Upper lobe of left lung (tissue), 6 donors: Measurements from ENCODE around the gene CA5A. TPM values are rescaled to one million over a fixed set of nuclear protein-coding genes. Genes with fewer than 3 reads are reported as not detected.

Experiments used
- ATAC-seq, 2 donors: fragments of 200-7000 bp; cut with Tn5 transposase; one replicate each; pipeline ENCODE4 v1.9.1; 2022; ENCODE audit warnings: mild to moderate bottlenecking in 2 of 2, moderate library complexity in 2 of 2; ENCODE audit not compliant: low FRiP score in 2 of 2
- DNase-seq, 2 donors: peaks; one replicate each; pipeline ENCODE4 v3.0.0-alpha.2; 2019 to 2020
- H3K27ac ChIP-seq, 4 donors: fragments of 200-600 bp; sonication (generic); one replicate each; pipeline ENCODE4 v1.5.1; 2016 to 2019
- H3K27me3 ChIP-seq, 4 donors: fragments of 200-600 bp; sonication (generic); one replicate each; pipeline ENCODE4 v1.5.1; 2017 to 2019
- H3K36me3 ChIP-seq, 4 donors: fragments of 200-600 bp; sonication (generic); one replicate each; pipeline ENCODE4 v1.5.1; 2016 to 2019
- H3K4me1 ChIP-seq, 4 donors: fragments of 200-600 bp; sonication (generic); one replicate each; pipeline ENCODE4 v1.5.1; 2018 to 2019
- H3K4me3 ChIP-seq, 4 donors: fragments of 200-600 bp; sonication (generic); one replicate each; pipeline ENCODE4 v1.5.1; 2017 to 2019; ENCODE audit warnings: mild to moderate bottlenecking in 2 of 4, moderate library complexity in 1 of 4
- H3K9me3 ChIP-seq, 4 donors: fragments of 200-600 bp; sonication (generic); one replicate each; pipeline ENCODE4 v1.5.1; 2018 to 2019
- EP300 ChIP-seq, 4 donors: sonication (generic); formaldehyde crosslinking; IDR thresholded peaks; one replicate each; pipeline ENCODE4 v1.5.1; 2017; ENCODE audit warnings: antibody characterized with exemption in 4 of 4, control low read depth in 2 of 4
- POLR2A ChIP-seq, 4 donors: fragments of 450-650 bp; IDR thresholded peaks; one replicate each; pipeline ENCODE4 v1.5.1; 2016 to 2017; ENCODE audit warnings: antibody characterized with exemption in 4 of 4, mild to moderate bottlenecking in 2 of 4
- POLR2AphosphoS5 ChIP-seq, 2 donors: sonication (generic); formaldehyde crosslinking; IDR thresholded peaks; one replicate each; pipeline ENCODE4 v1.5.1; 2017; ENCODE audit warnings: antibody characterized with exemption in 2 of 2
- WGBS, 2 donors: methylation state at CpG; one replicate each; pipeline ENCODE4 v1.1.5; 2017 to 2018; 5-methylcytosine and 5-hydroxymethylcytosine counted together
- total RNA-seq, 6 donors: library from RNA; depleted of rRNA in 4 of 6; stranded (reverse); fragments of >200 nt in 4 of 6; gene quantifications; one replicate each; pipeline versions ENCODE4 v1.1.0 to v1.2.1, GENCODE V29; 2016 to 2021
- TF ChIP-seq, protein P1 (sequence below), 6 experiments: fragments of 450-650 bp in 4 of 6; fragments of 200-600 bp in 2 of 6; sonication (generic) in 2 of 6; IDR thresholded peaks; one replicate each; pipeline ENCODE4 v1.5.1; 2016 to 2019; ENCODE audit warnings: antibody characterized with exemption in 6 of 6
- donor health status: DM: no; HTN: no; CAD: no; lungs with moderate emphysema.
- donor health status: DM: no; HTN: yes; CAD: no; lungs with severe emphysema.

The CA5A gene
- total RNA-seq, 6 donors from 2014 or later = under 0.01 to 0.20 (median 0.11) TPM; not detected in 3

DNA sequence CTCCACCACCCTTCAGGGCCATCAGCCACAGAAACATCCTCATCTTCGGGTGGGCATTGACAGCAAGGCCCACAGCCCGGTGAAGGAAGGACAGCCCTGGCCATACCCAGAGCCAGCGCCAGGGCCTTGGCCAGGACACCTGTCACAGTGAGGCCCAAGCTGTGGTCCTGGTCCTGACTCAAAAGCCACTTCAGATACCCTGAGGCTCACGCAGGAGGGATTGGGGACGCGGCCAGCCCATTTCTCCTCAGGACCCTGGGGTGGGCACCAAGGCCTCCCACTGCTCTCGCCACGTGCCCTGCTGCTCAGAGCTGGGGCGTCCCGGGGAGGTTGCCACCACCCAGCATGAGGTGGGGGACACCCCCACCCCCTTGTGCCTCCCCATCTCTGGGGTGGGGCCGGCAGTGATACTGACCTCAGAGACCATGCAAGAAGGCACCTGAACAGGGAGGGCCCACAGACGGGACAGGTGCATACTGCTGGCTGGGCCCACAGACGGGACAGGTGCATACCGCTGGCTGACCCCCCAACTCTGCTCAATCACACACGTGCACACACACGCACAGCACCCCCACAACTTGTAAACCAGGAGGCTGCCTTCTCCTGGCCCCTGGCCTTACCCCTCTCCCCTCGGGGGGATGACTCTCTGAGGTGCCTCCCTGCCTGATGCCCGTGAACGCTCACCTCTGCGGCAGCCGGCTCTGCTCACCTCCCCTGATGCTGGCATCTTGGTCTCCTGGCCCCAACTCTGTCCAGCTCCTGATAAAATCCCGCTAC, 81.2 kb downstream of the CA5A start:
- Histone ChIP-seq H3K27me3 (no peaks in the 10 kb centered on the region), H3K27ac (peak overlapping the region; percentile 78 to 91 (median 82)), H3K36me3 (peaks cover 0 to 8% (median 0%) of the 10 kb centered on the region in 4 donors), H3K4me1 (peaks cover 22 to 46% (median 36%) of the 10 kb centered on the region in 4 donors), H3K4me3 (no peak overlapping the region), H3K9me3 (no peaks in the 10 kb centered on the region)
- peak in 1 of 2 donors; percentile 49 for DNase-seq
- 80 to 91% methylated on average over 11 to 16 of the region's 22 CpGs for WGBS, 2 donors
- TF ChIP-seq POLR2A (IDR thresholded peaks at IDR 0.05) (no peak), EP300 (IDR thresholded peaks at IDR 0.05) (no peak), POLR2AphosphoS5 (IDR thresholded peaks at IDR 0.05) (no peak)
- TF ChIP-seq, protein P1, sequence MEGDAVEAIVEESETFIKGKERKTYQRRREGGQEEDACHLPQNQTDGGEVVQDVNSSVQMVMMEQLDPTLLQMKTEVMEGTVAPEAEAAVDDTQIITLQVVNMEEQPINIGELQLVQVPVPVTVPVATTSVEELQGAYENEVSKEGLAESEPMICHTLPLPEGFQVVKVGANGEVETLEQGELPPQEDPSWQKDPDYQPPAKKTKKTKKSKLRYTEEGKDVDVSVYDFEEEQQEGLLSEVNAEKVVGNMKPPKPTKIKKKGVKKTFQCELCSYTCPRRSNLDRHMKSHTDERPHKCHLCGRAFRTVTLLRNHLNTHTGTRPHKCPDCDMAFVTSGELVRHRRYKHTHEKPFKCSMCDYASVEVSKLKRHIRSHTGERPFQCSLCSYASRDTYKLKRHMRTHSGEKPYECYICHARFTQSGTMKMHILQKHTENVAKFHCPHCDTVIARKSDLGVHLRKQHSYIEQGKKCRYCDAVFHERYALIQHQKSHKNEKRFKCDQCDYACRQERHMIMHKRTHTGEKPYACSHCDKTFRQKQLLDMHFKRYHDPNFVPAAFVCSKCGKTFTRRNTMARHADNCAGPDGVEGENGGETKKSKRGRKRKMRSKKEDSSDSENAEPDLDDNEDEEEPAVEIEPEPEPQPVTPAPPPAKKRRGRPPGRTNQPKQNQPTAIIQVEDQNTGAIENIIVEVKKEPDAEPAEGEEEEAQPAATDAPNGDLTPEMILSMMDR (IDR thresholded peaks at IDR 0.05) = no peak
- no peak for ATAC-seq

DNA sequence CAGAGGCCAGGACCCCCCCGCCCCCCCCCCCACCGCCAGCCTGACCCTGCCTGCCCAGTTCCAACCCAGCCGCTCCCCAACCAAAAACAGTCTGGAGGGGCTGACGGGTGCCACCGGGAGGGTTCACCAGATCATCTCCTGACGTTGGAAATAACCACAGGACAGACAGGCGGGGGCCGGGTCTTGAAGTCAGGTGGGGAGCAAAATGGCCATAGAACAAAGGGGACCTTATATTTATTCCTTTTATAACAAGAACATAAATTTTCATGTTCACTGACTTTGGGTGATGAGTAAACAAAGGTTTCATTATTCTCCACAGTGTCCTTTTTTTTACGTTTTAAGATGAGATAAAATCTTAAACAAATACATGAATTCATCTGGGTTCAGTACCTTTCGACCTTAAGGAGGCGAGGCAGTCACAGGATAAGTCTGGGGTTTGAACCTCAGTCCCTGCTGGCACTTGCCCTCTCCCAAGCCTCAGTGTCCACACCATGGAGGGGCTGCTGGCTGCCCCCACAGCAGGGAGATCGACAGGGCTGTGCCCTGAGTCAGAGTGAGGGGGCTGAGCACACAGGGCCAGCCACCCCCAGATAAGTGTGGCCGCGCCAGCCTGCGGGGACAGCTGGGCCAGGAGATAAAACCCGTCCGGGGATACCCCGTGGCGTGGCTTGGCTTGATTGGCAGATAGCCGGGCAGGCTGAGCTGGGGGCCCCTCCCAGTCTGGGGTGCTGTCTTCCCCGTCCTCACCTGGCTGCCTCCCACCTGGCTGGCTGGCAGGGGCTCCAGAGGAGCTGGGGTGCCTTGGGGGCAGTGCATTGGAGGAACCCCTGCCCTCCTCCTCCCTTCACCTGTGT, 82.0 kb downstream of the CA5A start:
- Histone ChIP-seq H3K4me3 (peak overlapping the region in 3 of 4 donors; percentile 16 to 40 (median 29)), H3K4me1 (peaks cover 22 to 51% (median 42%) of the 10 kb centered on the region in 4 donors)
- WGBS, 2 donors = 41 to 54% methylated on average over 10 to 20 of the region's 21 CpGs

DNA sequence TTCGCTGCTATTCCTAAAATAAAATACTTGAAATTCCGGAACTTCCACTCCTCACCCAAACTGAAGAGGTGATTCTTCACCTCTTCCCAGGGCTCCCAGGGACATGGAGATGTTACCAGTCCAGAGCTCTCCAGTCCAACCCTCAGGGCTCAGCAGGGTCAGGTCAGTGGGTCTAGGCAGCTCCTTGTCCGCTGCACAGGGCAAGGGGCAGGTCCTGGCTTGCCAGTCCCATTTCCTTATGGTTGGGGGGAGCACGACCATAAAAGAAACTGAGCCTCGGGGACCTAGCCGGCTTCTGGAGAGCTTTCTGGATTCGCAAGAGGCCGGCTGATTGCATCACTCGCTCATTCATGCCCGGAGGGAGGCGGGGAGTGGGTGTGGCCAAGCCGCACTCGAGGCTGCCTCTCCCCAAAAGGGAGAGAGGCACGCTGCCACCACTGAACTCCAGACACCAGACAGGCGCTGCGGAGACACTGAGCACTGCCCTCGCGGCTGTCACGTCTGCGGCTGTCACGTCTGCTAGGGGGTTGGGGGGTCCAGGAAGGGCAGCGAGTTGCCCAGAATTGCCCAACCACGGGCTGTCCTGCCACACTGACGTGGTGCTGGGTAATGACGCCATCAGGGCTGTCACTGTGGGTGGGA, 82.8 kb downstream of the CA5A start:
- H3K36me3 ChIP-seq = peaks cover 0 to 9% (median 0%) of the 10 kb centered on the region in 4 donors
- DNase-seq = peak; percentile 95 to 98

More for the DNA sequence above, 82.0 kb downstream of the CA5A start:
- no peak for TF ChIP-seq POLR2A (IDR thresholded peaks at IDR 0.05)
- Histone ChIP-seq H3K27me3 (no peaks in the 10 kb centered on the region), H3K36me3 (peaks cover 0 to 9% (median 0%) of the 10 kb centered on the region in 4 donors), H3K27ac (peak overlapping the region; percentile 50 to 91 (median 76)), H3K9me3 (no peaks in the 10 kb centered on the region)
- ATAC-seq (no peak), DNase-seq (peak in 1 of 2 donors; percentile 82)

DNA sequence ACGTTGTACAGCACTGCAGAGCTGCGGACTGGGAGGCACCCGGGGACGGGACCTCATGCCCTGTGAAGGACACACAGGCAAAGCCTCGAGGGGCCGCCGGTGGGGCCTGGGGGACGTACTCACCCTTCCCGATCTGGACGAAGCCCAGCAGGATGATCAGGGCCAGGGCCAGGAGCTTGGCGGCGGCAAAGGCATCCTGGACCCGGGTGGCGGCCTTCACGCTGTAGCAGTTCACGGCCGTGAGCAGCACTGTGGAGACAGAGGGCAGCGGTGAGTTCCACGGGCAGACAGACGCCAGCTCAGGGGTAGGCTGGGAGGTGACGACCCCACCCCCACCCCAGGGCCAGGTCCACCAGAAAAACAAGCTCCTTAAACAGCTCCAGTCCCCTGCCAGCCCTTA, 84.7 kb downstream of the CA5A start:
- DNase-seq (peak in 1 of 2 donors; percentile 85), ATAC-seq (no peak)
- Histone ChIP-seq H3K36me3 (peaks cover 0 to 9% (median 0%) of the 10 kb centered on the region in 4 donors), H3K27me3 (no peaks in the 10 kb centered on the region), H3K4me3 (no peak overlapping the region), H3K27ac (no peak overlapping the region), H3K9me3 (no peaks in the 10 kb centered on the region), H3K4me1 (peaks cover 22 to 44% (median 40%) of the 10 kb centered on the region in 4 donors)
- WGBS, 2 donors = 59 to 71% methylated on average over 13 to 21 of the region's 21 CpGs
- TF ChIP-seq POLR2A (IDR thresholded peaks at IDR 0.05) (no peak), EP300 (IDR thresholded peaks at IDR 0.05) (no peak), POLR2AphosphoS5 (IDR thresholded peaks at IDR 0.05) (no peak)
- TF ChIP-seq, protein P1 (IDR thresholded peaks at IDR 0.05) = no peak

More for the DNA sequence above, 82.8 kb downstream of the CA5A start:
- WGBS, 2 donors = 34 to 41% methylated on average over 2 to 5 of the region's 25 CpGs
- Histone ChIP-seq H3K4me3 (peak overlapping the region in 3 of 4 donors; percentile 16 to 40 (median 29)), H3K27me3 (no peaks in the 10 kb centered on the region), H3K27ac (peak overlapping the region; percentile 50 to 91 (median 76)), H3K9me3 (no peaks in the 10 kb centered on the region), H3K4me1 (peaks cover 22 to 44% (median 42%) of the 10 kb centered on the region in 4 donors)
- TF ChIP-seq EP300 (IDR thresholded peaks at IDR 0.05) = peak in 1 of 4 donors; percentile 8
- peak in 2 of 4 donors; percentile 24 to 80 for TF ChIP-seq POLR2A (IDR thresholded peaks at IDR 0.05)
- TF ChIP-seq, protein P1 (IDR thresholded peaks at IDR 0.05) = no peak
- TF ChIP-seq POLR2AphosphoS5 (IDR thresholded peaks at IDR 0.05) = peak; percentile 77 to 83
- peak; percentile 83 to 90 for ATAC-seq
